Activated CD4-positive, alpha-beta T cell treated with anti-CD3 and anti-CD28 coated beads for 4 hours (primary cell): ENCODE measurements around the gene LARGE1.
"Not testable (repeated sequence)": the region's sequence is repeated elsewhere in the genome, so short reads cannot be mapped to it uniquely, and the experiment has no call there.

Experiments used
- DNase-seq, 2 donors: peaks; one replicate each; pipeline ENCODE4 v3.0.0-alpha.2; 2020

Gene LARGE1

GRCh38 chr22:33579448-33580093, 340.7 kb downstream of the LARGE1 start:
- peak in 1 of 2 donors; percentile 9 for DNase-seq

DNA sequence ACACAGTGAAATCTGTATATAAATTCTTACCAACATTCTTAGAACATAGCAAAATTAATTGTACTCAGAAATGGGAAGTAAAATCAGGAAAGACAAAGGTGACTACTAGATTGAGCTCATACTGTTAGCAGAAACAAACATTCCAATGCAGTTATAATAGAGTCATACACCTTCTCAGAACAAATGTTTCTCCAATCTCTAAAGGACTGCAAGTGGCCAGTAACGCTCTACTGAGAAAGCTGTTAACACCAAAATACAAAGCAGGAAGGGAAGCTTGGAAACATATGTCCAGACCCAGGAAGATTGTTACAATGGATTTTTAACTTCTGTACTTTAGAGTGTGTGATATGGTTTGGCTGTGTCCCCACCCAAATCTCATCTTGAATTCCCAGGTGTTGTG, 341.5 kb downstream of the LARGE1 start:
- no peak for DNase-seq

DNA sequence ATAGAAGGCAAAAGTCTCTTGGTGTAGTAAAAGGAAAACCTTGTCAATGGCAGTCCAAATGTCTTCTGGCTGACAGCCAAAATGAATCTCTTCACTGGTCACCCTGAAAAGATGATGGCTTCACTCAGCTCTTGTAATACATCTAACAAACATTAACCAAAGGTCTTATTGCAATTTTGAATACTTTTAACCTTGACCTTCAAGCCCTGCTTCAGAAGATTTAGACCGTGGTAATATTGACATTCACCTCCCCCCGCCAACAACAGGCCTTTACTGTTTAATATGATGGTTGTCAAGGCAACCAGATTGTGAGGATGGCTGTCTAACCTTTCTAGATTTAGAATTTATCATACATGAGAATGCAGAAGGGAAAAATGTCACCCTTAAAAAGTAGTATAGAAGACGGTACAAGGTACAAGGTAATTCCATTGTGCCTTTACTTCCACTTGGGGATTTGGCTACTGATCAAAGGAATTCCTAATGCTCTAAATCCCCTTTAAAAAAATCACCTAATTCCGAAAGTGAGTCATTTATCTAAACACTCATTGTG, 342.3 kb downstream of the LARGE1 start:
- no peak for DNase-seq

GRCh38 chr22:33576205-33576604, 344.1 kb downstream of the LARGE1 start:
- no peak for DNase-seq

DNA sequence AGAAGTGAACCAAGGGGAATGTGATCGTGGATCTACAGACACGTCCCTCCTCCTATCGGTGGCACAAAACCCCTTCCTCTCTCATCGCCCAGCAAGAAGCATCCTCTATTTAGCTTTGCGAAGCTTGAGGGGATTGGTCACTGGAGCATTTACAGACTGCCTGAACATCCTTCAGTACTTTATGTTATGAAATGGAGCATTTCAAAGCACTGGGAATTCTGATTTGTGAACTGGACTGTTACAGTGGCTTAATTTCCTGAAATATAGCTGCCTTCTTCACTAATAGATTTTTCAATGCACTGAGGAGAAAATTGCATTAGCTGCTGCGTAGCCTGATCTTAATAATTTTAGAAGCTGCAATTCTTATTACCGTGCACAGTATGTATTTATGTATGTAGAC, 344.5 kb downstream of the LARGE1 start:
- DNase-seq, result no peak

DNA sequence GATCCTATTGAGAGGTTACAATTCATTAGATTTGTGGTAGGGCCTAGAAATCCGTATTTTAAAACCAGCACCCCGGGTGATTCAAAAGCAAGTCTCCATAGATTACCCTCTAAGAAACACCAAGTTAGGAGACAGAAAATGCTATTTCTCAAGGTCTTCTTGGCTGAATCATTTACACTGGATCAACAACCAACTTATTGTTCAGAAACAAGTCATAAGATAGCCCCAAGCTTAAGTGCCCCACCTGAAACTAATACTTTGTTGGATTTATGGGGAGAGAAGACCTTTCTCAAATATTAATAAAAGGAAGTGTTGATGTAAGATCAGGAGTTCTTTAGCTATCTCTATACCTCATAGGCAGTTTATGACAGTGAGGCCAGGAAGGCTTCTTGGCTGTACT, 345.2 kb downstream of the LARGE1 start:
- DNase-seq, result no peak

- no peak for DNase-seq
Measured at GRCh38 chr22:33573479-33573878, 346.8 kb downstream of the LARGE1 start.

- no peak for DNase-seq
Measured at GRCh38 chr22:33572086-33572485, 348.2 kb downstream of the LARGE1 start.

GRCh38 chr22:33570110-33570509, 350.2 kb downstream of the LARGE1 start:
- DNase-seq, result no peak

DNA sequence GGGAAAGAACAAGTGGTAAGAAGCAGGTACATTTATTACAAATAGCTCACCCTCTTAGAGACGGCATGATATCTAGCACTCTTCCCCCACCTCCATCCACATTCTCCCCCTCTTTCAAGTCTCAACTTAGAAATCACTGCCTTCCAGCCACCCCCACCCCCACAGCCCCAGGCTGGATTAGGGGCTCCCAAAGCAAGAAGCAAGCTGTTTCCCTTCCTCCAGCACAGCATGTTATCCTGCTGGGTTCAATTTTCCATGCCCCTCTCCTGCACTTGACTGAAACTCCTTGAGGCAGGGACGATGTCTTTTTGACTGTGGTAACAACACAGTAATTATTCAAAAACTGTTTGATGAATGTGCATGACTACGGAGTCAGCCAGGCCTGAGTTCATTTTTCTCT, 350.7 kb downstream of the LARGE1 start:
- no peak for DNase-seq

DNA sequence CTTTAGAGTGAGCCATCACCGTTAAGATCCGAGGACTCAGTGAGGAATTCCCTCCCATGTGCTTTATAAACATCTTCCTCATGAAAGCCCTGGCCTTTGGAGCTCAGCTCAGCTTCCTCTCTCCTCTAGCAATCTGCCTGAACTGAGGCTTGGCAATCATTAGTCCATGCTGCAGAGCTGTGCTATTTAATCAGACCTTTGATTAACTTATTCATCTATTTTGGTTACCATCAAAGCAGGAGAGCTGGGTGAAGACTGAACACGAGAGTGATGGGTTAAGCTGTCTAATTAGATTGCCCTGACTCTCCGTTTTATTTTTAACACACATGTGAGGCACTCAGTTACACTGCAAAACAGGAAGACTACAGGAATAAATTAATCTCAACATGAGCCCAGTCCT, 351.3 kb downstream of the LARGE1 start:
- no peak for DNase-seq

GRCh38 chr22:33566495-33566894, 353.8 kb downstream of the LARGE1 start:
- DNase-seq, result not testable (repeated sequence)

- DNase-seq, result no peak
Measured at GRCh38 chr22:33565580-33565995, 354.7 kb downstream of the LARGE1 start.

- DNase-seq, result no peak
Measured at GRCh38 chr22:33564683-33565082, 355.6 kb downstream of the LARGE1 start.

DNA sequence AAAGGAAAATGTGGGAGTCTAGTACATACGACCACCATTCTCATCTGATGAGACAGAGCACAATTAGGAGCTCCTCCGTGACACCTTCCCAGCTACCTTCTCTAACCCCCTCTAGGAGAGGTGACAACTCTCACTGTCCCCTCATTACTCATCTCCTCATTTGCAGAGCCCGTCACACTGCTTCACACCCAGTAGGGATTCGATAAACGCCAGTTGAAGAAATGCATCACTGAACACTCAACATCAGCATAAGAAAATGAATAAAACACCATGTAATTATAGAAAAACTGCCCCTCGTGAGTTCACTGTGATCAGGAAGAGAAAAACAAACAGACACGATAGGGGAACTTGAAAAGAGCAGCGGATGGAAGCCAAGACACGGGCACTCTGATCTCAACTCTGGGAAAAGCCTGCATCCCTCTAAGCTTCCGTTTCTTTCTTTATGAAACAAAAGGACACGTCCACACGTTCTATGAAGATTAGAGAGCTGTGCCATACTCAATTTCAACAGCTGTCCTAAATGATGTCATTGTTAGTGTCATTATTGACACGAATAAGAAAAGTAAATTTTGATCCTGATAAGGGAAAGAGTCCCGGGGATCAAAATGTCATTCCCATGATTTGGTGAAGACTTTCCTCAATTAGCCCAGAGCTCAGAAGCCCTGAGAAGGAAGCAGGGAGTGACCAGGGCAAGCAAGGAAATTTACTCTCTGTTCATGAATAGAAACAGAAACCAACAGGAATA, 356.9 kb downstream of the LARGE1 start:
- no peak for DNase-seq

DNA sequence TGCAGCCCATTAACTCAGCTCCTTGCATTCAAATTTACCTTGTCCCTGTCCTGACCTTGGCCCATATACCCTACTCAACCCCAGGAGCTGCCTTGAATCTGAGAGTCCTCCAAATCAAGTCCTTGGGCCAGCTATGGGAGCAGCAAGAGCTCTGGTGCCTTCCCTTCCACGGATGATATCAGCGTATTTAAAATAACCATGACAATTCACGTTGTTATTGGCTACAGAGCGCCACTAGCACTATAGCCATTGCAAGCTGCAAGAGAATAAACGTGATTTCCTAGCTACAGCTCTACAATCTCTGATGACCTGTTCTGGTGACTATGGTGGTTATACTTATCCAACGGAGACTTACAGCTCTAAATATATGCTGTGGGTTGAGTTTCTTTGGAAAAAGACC, 357.8 kb downstream of the LARGE1 start:
- no peak for DNase-seq

DNA sequence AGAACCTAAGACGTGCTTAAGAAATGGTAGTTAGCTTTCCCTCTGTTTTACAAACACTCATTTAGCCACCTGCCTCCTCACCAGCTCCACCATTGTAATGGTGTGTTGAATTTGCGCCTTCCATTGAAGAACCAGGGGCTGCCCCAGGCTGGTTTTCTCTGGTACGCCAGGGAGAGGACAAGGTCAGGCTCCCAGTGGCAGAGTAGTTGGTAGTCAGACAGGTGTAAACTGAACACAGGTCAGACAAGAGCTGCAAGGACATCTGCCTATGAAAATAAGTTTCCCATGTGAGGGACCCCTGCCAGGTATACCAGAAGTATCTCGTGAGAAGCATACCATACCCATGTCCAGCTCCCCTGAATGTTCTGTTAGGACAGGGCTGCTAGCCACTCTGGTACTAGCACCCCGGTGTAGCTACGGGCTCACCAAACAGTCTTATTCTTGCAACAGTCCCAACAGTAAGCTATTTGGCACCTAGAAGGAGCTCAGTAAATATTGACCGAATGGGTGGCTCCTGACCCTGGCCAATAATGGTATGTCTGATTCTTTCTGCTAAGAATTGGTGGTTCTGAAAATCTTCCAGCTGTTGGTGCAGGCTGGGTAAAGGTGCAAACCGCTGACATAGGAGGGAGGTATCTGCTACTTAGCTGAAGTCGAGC, 359.0 kb downstream of the LARGE1 start:
- no peak for DNase-seq

DNA sequence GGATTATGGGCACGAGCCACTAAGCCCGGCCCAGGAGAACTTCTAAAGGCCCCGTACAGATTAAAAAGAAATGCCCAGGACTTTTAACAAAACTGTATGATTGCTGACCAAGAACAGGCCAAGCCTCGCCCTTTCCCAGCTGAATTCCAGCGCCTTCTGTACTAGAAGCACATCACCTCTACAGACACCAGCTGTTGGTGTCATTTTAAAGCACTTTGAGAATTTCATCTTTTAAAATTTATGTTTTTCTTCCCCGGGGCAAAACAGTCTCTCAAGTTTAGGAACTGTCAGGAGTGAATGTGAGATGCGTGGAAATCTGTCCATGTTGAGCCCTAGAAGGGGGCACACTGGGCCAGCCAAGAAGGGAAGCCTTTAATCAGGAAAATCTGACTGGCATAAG, 362.4 kb downstream of the LARGE1 start:
- no peak for DNase-seq

- no peak for DNase-seq
Measured at GRCh38 chr22:33555814-33556522, 364.3 kb downstream of the LARGE1 start.

- DNase-seq, result no peak
Measured at GRCh38 chr22:33553493-33553892, 366.8 kb downstream of the LARGE1 start.

- DNase-seq, result no peak
Measured at GRCh38 chr22:33544707-33545106, 375.6 kb downstream of the LARGE1 start.

- DNase-seq, result no peak
Measured at GRCh38 chr22:33542722-33543121, 377.6 kb downstream of the LARGE1 start.

DNA sequence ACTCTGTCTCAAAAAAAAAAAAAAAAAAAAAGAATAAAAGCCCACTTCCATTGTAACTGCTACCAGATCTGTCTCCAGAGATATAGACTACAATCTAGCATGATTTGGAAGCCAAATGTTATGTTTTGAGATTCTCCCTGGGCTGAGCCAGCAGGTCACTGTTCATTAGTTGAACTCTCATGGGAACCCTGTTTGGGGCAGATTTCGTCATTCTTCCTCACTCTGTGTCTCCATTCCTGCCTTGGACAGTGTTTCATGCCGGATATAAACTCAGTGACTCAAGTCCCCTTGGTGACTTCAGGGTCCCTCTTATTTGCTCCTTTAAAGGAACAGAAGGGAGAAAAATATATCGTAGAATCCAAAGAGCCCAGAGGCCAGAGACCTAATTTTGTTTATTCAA, 378.1 kb downstream of the LARGE1 start:
- no peak for DNase-seq
